ENCODE measurements around the gene LMNA.

LMNA gene

GRCh38 chr1:156144742-156145141 is 30.2 kb downstream of the LMNA start:
- no peak for DNase-seq

- DNase-seq = no peak
Measured at GRCh38 chr1:156145650-156146019, 31.1 kb downstream of the LMNA start.

- peak; percentile 26 for DNase-seq
Measured at GRCh38 chr1:156146020-156146768, 31.7 kb downstream of the LMNA start.

GRCh38 chr1:156146769-156147405 is 32.4 kb downstream of the LMNA start:
- no peak for DNase-seq

GRCh38 chr1:156148216-156148615 is 33.7 kb downstream of the LMNA start:
- DNase-seq = no peak

GRCh38 chr1:156149374-156150332 is 35.1 kb downstream of the LMNA start:
- no peak for DNase-seq

- DNase-seq = no peak
Measured at GRCh38 chr1:156150333-156151011, 36.0 kb downstream of the LMNA start.

GRCh38 chr1:156151093-156151688 is 36.7 kb downstream of the LMNA start:
- DNase-seq = no peak

- DNase-seq = no peak
Measured at GRCh38 chr1:156152628-156153027, 38.1 kb downstream of the LMNA start.

GRCh38 chr1:156153362-156153761 is 38.9 kb downstream of the LMNA start, which contains the start of gene SEMA4A:
TSS of gene SEMA4A (plus strand) at chr1:156153585. CDS start at chr1:156154579, 994 bp downstream.
- DNase-seq = no peak

- DNase-seq = peak; percentile 26
Measured at GRCh38 chr1:156154317-156154749, 39.8 kb downstream of the LMNA start.

- DNase-seq = no peak
Measured at GRCh38 chr1:156155756-156156510, 41.4 kb downstream of the LMNA start.

GRCh38 chr1:156157506-156157905 is 43.0 kb downstream of the LMNA start:
- DNase-seq = no peak

GRCh38 chr1:156157966-156158365 is 43.5 kb downstream of the LMNA start:
- no peak for DNase-seq

- DNase-seq = no peak
Measured at GRCh38 chr1:156160000-156160742, 45.7 kb downstream of the LMNA start.

GRCh38 chr1:156160743-156161171 is 46.2 kb downstream of the LMNA start:
- peak; percentile 79 for DNase-seq

GRCh38 chr1:156162430-156163037 is 48.0 kb downstream of the LMNA start:
- no peak for DNase-seq

GRCh38 chr1:156163712-156164111 is 49.2 kb downstream of the LMNA start:
- no peak for DNase-seq

GRCh38 chr1:156164125-156164831 is 49.8 kb downstream of the LMNA start:
- DNase-seq = no peak

- no peak for DNase-seq
Measured at GRCh38 chr1:156165083-156165482, 50.6 kb downstream of the LMNA start.
